DND-41 (cell line): Measurements from ENCODE around the gene TOP3B.

ENCODE experiments used
- ATAC-seq: fragments of 200-7000 bp; cut with Tn5 transposase; 3 replicates; pipeline ENCODE4 v1.9.1; 2021; ENCODE audit warnings: low read depth; ENCODE audit not compliant: insufficient read depth
- DNase-seq: peaks from one replicate; pipeline ENCODE4 v3.0.0-alpha.2; 2020
- H2AFZ ChIP-seq: 2 replicates; pipeline ENCODE4 v1.6.0; 2012; ENCODE audit warnings: low read depth, low read length
- H3K27ac ChIP-seq: 2 replicates; pipeline ENCODE4 v1.5.1; 2012; ENCODE audit warnings: low read length, inconsistent platforms
- H3K27me3 ChIP-seq: fragments of 200-600 bp; sonication (generic); 2 replicates; pipeline ENCODE4 v1.6.0; 2012; ENCODE audit warnings: low read length, mild to moderate bottlenecking, inconsistent platforms; ENCODE audit not compliant: insufficient read depth, poor library complexity
- H3K36me3 ChIP-seq: 2 replicates; pipeline ENCODE4 v1.5.1; 2012; ENCODE audit warnings: low read length, inconsistent platforms; ENCODE audit not compliant: insufficient read depth
- H3K4me1 ChIP-seq: 2 replicates; pipeline ENCODE4 v1.5.1; 2012; ENCODE audit warnings: mild to moderate bottlenecking, low read length; ENCODE audit not compliant: insufficient read depth
- H3K4me2 ChIP-seq: 2 replicates; pipeline ENCODE4 v1.6.0; 2012; ENCODE audit warnings: mild to moderate bottlenecking, moderate library complexity, low read length, inconsistent platforms; ENCODE audit not compliant: insufficient read depth
- H3K4me3 ChIP-seq, 2 experiments: fragments of 200-600 bp in 1 of 2; shearing (Covaris generic) in 1 of 2; 2 replicates each; pipeline ENCODE4 v1.5.1; 2012 to 2016; ENCODE audit warnings: inconsistent platforms in 2 of 2, low read length in 2 of 2, mild to moderate bottlenecking in 2 of 2, low read depth in 1 of 2, moderate library complexity in 1 of 2
- H3K79me2 ChIP-seq: 2 replicates; pipeline ENCODE4 v1.6.0; 2012; ENCODE audit warnings: low read length, inconsistent platforms; ENCODE audit not compliant: insufficient read depth
- H3K9ac ChIP-seq: 2 replicates; pipeline ENCODE4 v1.6.0; 2012; ENCODE audit warnings: low read depth, mild to moderate bottlenecking, inconsistent platforms, low read length, moderate library complexity
- H3K9me3 ChIP-seq: 2 replicates; pipeline ENCODE4 v1.5.1; 2012; ENCODE audit warnings: low read length, moderate library complexity, mild to moderate bottlenecking, inconsistent platforms; ENCODE audit not compliant: insufficient read depth, severe bottlenecking
- H4K20me1 ChIP-seq: 2 replicates; pipeline ENCODE4 v1.6.0; 2012; ENCODE audit warnings: low read length; ENCODE audit not compliant: insufficient read depth
- EZH2 ChIP-seq: IDR thresholded peaks from 3 replicates; pipeline ENCODE4 v1.6.1; 2012; ENCODE audit warnings: borderline replicate concordance, low read depth, mild to moderate bottlenecking, moderate library complexity, low read length, inconsistent platforms; ENCODE audit not compliant: severe bottlenecking
- TF ChIP-seq, protein P1 (sequence below): IDR thresholded peaks from 2 replicates; pipeline ENCODE4 v1.5.1; 2012; ENCODE audit warnings: borderline replicate concordance, low read length, moderate library complexity, mild to moderate bottlenecking; ENCODE audit not compliant: poor library complexity, severe bottlenecking; ENCODE audit errors: extremely low read depth

The TOP3B gene

DNA sequence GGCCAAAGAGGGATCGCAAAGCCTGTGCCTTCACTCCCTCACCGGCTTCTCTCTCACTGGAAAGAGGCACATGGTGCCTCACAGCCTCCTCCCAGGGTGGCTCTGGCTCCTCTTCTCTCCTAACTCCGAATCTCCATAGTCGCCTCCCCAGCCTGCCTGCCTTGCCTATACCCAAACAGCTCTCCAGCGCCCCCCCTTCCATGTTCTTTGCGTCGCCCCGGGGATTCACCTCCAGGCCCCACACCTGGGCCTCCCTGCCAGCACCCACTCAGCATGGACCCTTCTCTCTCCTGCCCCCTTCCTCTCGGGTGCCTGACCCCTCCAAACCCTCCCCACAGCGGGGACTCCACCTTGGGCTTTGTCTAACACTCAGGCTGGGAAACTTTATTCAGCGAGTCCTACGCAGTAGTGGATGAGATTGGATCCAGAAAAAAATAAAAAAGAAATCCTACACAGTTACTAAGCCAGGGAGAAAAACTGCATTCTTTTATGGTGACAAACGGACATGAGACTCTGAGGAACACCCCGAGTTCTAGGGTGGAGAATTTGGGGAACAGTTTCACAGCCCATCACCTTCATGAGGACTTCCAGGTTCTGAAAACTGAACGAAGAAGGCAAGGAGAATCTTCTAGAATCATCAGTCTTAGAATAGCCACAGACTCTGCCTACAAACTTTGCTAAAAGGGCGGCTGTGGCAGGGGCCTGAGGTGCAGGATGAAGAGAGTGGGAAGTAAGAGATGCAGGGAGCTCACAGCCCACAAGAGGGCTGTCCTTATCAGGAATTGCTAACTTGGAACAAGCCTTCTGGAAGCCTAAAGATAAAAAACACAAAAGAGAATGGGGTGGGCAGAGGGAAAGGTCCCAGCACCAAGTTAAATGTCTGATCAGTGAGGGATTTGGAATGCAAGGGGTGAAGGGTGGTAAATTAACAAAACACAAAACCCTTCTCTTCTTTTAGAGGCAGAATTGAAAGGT is 35.3 kb downstream of the TOP3B start:
- no peak for DNase-seq
- Histone ChIP-seq H4K20me1 (peaks cover 14% of the 10 kb centered on the region), H3K4me2 (no peak overlapping the region), H3K4me1 (peaks cover 9% of the 10 kb centered on the region), H3K36me3 (peaks cover 24% of the 10 kb centered on the region), H3K27me3 (no peaks in the 10 kb centered on the region), H3K79me2 (peaks cover 8% of the 10 kb centered on the region), H3K4me3 (no peak overlapping the region), H3K27ac (no peak overlapping the region), H2AFZ (no peak overlapping the region), H3K9ac (no peak overlapping the region), H3K9me3 (no peaks in the 10 kb centered on the region)
- TF ChIP-seq EZH2 = no peak
- TF ChIP-seq, protein P1, sequence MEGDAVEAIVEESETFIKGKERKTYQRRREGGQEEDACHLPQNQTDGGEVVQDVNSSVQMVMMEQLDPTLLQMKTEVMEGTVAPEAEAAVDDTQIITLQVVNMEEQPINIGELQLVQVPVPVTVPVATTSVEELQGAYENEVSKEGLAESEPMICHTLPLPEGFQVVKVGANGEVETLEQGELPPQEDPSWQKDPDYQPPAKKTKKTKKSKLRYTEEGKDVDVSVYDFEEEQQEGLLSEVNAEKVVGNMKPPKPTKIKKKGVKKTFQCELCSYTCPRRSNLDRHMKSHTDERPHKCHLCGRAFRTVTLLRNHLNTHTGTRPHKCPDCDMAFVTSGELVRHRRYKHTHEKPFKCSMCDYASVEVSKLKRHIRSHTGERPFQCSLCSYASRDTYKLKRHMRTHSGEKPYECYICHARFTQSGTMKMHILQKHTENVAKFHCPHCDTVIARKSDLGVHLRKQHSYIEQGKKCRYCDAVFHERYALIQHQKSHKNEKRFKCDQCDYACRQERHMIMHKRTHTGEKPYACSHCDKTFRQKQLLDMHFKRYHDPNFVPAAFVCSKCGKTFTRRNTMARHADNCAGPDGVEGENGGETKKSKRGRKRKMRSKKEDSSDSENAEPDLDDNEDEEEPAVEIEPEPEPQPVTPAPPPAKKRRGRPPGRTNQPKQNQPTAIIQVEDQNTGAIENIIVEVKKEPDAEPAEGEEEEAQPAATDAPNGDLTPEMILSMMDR = peak; percentile 22
- ATAC-seq = no peak

DNA sequence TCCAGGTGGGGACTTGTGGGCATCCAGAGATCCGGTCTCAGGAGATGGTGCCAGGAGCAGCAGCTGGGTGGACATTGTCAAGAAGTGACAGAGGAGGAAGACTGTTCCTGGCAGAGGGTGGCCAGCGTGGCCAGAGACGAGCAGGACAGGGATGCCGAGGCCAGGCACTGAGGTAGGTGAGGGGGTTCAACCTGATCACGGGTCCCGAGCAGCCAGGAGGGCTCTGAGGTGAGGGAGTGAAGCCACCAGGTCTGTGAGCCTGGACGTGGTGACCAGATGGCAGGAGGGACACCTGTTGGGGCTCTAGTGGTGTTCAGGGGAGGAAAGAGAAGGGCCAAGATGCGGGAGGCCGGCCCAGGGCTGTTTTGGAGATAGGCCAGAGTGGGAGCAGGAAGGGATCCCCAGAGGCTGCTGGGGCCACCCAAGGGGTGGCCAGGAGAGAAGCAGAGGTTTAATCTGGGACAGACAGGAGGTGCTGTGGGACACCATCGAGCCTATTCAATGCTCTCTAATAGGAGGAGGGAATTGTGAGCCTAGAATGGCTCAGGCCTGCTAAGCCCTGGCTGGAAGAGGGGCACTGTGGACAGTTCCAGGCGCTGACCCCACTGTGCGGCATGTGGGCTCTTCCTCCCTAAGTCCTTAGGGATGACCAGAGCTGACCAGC is 36.2 kb downstream of the TOP3B start:
- Histone ChIP-seq H3K4me1 (no peaks in the 10 kb centered on the region), H3K36me3 (peaks cover 24% of the 10 kb centered on the region), H4K20me1 (peaks cover 14% of the 10 kb centered on the region), H3K4me2 (no peak overlapping the region), H3K9ac (no peak overlapping the region), H3K79me2 (no peaks in the 10 kb centered on the region), H3K4me3 (no peak overlapping the region), H3K27me3 (no peaks in the 10 kb centered on the region), H3K9me3 (no peaks in the 10 kb centered on the region), H2AFZ (no peak overlapping the region), H3K27ac (no peak overlapping the region)
- ATAC-seq (no peak), DNase-seq (no peak)
- TF ChIP-seq, protein P1 = no peak
- no peak for TF ChIP-seq EZH2

DNA sequence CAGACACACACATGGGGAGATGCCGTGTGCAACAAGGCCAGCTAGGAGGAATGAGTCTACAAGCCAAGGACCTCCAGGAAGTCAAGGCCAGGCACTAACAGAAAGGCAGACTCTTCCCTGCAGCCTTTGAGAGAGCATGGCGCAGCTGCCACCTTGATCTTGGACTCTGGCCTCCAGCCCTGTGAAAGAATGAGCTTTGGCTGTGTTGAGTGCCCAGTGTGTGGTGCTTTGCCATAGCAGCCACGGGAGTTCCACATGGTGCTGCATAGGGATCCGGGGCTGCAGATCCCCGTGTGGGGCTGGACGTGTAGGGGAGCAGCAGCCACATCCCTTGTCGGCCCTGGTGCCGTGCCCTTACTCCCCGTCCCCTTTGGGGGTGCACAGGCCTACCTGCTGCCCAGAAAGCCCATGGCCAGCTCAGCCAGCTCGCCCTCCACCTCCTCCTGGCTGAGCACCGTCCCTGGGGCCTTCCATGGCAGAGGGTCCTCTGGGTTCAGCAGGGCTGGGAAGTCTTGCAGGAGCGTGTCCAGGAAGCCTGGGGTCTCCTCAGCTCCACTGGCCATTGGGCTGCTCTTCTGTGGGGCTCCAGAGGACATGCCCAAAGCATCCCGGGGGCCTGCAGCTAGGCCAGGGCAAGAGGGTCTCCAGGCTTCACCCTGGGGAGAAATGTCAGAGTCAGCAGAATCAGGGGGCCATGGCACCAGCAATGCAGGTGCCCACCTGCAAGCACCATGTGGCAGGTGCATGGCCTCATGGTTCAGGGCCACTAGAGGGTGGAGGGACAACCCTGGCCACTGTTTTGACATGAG is 36.9 kb downstream of the TOP3B start:
- Histone ChIP-seq H3K4me2 (no peak overlapping the region), H3K9ac (no peak overlapping the region), H3K27ac (no peak overlapping the region), H4K20me1 (peaks cover 14% of the 10 kb centered on the region), H3K4me1 (no peaks in the 10 kb centered on the region), H3K9me3 (no peaks in the 10 kb centered on the region), H3K79me2 (no peaks in the 10 kb centered on the region), H3K27me3 (no peaks in the 10 kb centered on the region), H3K36me3 (peaks cover 24% of the 10 kb centered on the region), H2AFZ (no peak overlapping the region), H3K4me3 (no peak overlapping the region)
- TF ChIP-seq EZH2 = no peak
- TF ChIP-seq, protein P1 = no peak
- no peak for DNase-seq
- no peak for ATAC-seq
